GM12801 (cell line): Measurements from ENCODE around the gene ALDOC.

Experiments used
- TF ChIP-seq, protein P1 (sequence below): IDR thresholded peaks from one replicate; pipeline ENCODE4 v1.5.1; 2011; ENCODE audit warnings: control low read depth; ENCODE audit not compliant: insufficient read length; ENCODE audit errors: extremely low read depth

The ALDOC gene

DNA sequence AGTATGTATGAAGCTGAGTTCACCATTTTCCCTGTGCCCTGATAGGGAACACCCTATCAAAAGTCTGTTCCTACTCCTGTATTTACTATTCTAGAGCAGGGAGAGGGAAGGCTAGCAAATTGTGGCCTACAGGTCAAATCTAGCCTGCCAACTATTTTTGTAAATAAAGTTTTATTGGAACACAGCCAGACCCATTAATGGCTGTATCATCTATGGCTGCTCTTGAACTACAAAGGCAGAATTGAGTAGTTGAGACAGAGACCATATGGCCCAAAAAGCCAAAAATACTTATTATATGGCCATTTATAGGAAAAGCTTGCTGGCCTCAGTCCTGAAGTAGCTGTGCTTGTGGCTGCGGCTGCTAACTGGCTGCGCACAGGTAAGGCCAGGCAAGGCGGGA is 4.3 kb upstream of the ALDOC start:
- TF ChIP-seq, protein P1, sequence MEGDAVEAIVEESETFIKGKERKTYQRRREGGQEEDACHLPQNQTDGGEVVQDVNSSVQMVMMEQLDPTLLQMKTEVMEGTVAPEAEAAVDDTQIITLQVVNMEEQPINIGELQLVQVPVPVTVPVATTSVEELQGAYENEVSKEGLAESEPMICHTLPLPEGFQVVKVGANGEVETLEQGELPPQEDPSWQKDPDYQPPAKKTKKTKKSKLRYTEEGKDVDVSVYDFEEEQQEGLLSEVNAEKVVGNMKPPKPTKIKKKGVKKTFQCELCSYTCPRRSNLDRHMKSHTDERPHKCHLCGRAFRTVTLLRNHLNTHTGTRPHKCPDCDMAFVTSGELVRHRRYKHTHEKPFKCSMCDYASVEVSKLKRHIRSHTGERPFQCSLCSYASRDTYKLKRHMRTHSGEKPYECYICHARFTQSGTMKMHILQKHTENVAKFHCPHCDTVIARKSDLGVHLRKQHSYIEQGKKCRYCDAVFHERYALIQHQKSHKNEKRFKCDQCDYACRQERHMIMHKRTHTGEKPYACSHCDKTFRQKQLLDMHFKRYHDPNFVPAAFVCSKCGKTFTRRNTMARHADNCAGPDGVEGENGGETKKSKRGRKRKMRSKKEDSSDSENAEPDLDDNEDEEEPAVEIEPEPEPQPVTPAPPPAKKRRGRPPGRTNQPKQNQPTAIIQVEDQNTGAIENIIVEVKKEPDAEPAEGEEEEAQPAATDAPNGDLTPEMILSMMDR = no peak

DNA sequence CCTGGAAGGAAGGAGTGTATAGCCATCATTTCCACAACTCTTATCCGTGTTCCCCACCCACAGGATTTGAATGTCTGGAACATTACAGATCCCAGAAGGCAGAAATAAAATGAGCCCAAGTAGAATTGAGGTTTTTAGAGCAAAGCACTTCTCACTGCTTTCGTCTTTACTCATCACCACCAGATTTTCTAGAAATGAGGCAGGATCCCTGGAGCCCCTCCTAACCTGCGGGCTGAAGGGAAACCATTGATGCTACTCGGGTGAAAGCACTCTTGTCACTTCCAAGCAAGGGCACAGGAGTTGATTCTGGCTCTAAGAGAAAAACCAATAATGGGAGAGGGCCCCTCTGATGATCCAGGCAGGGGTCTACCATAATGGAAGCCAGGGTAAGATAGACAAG is 2.8 kb upstream of the ALDOC start:
- TF ChIP-seq, protein P1 = no peak

DNA sequence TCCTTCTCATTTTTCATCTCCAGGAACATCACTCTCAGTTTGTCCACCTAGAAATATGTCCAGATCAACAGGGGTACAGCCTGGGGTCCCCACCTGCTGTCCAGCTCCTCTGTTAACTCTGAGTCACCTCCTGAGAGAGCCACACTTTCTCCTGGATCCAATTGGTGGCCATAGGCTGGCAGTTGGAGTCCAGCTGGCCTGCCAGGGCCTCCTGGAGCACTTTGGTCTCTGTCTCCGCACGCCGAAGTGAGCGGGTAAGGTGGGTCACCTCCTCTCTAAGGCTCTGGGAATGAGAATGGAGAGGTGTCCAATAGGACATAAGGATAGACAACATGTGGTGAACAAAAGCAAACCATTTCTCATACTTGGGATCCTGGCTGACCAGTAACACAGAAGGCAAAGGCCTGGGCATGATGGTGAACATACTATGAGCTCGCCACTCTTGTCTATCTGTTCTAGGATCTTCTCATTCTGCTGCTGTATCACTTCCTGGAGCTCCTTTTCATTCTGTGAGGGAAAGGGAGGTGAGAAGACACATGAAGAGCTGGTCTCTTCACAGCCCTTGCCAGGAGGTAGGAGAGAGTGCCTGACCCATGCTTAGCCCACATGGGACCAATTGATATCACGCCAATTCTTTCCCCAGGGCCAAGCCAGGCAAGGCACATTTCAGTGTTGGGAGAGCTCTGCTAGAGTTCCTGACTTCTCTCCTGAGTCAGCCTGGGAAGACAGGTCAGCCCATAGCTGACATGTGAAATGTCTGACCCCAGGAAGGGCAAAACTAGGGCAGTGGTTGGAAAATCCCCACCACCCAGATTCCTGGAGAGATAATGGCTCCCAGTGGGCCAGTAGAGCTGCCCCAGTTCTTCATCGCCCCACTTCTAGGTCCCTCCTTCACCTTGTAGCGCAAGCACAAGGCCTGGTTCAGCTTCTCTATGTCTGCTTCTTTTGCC is 1.8 kb upstream of the ALDOC start:
- TF ChIP-seq, protein P1 = no peak

DNA sequence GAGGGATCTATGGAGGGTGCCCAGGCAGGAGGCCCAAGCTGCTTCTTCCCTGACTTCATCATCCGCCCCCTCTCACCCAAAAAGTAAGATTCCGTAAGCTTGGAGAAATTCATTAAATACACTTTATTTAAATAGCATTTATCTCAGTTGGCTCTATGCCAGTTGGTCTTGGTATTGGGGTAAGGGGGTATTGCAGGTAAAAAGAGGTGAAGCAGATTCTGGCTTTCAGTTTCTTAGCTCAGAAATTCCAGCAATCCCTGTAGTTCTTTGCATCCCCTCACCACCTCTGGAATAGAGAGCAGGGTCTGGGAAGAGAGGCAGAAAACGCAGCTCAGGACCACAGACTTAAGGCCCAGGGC is 750 bp upstream of the ALDOC start:
- TF ChIP-seq, protein P1 = no peak

DNA sequence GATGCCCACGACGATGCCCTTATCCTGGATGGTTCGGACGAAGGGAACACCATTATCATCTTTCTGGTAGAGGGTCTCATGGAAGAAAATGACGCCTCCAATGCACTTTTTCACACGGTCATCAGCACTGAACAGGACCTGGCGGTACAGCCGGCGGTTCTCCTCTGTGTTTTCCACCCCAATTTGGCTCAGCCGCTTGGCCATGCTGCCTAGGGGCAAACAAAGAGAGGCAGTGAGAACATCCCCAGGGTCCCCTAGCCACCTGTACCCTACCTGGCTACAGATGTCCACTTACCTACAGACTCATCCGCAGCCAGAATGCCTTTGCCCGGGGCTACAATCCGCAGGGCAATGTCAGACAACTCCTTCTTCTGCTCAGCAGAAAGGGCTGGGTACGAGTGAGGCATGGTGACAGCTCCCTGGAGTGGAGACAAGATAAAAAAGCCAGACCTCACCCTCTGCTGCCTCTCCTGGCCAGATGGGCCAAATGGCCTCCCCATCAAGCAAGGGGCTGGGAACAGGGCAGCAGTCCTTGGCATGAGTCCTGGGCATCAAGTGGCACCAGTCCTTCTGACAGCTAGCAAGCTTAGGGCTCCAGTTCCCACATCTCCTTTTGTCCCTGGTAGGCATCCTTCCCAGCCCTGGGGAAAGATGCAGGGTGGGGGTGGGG is 1.4 kb downstream of the ALDOC start:
- TF ChIP-seq, protein P1 = no peak

DNA sequence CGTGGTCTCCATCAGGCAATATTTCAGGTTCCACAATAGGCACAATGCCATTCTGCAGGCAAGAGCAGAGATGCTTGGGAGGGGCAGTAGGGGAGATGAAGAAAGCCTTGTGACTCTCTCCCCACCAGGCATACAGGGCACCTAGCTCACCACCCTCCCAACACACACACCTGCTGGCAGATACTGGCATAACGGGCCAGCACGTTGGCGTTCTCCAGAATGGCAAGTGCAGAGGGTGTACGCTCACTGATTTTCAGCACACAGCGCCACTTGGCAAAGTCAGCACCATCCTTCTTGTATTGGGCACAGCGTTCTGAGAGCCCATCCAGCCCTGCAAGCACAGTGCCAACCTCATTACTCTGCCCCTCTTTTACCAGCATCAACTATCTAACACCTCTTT is 2.2 kb downstream of the ALDOC start:
- TF ChIP-seq, protein P1 = no peak

DNA sequence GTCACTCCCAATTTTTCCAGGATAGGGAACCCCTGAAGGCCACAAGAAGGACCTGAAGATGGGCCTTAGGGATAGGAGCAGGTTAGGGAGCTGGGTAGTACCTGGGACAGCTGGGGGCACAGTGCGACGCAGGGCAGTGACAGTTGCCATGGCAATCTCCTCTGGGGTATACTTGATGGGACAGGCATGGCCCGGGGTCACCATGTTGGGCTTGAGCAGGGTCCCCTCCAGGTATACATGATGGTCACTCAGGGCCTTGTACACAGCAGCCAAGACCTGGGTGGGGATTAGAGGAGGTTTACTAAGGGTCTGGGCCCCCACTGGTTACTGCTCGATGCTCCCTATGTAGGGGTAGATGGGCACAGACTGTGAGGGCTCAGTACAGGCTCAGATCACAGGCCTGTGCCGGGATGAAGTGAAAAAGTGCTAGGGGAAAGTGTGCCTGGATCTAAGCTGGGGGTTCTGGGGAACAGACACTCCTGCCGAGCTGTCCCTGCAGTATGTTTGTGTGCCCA is 2.7 kb downstream of the ALDOC start:
- TF ChIP-seq, protein P1 = no peak
